Panc1 (cell line): ENCODE data around the gene CD300LG.

Source experiments
- CTCF ChIP-seq: fragments of 450-650 bp; IDR thresholded peaks from 2 replicates; pipeline ENCODE4 v1.5.1; 2017; ENCODE audit warnings: mild to moderate bottlenecking
- POLR2AphosphoS5 ChIP-seq: IDR thresholded peaks from 2 replicates; pipeline ENCODE4 v1.6.1; 2012; ENCODE audit warnings: mild to moderate bottlenecking, low read depth, low read length, moderate library complexity
- TCF7L2 ChIP-seq: IDR thresholded peaks from 2 replicates; pipeline ENCODE4 v1.6.1; 2011; ENCODE audit warnings: mild to moderate bottlenecking, low read depth, low read length, inconsistent platforms

DNA sequence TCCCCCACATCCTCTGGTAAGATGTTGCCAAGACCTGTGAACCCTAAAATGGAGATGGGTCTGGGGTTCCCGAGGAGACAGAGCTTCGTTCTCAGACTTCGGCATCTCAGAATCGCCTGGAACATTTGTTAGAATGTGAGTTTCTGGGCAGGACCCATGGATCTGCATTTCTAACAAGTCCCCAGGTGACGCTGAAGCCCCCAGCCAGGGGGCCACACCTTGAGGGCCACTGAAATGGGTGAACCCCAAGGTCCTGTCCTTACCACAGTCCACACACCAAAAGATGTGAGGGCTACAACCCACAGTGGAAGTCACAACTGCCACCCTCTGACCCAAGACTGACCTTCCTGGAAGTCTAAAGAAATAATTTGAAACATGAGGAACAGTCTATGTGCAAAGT lies 28.0 kb upstream of the CD300LG start:
- no peak for TF ChIP-seq POLR2AphosphoS5
- no peak for TF ChIP-seq CTCF
- no peak for TF ChIP-seq TCF7L2
